Bronchial epithelial cell (primary cell): ENCODE data around the gene STAT4. TPM values are rescaled to one million over a fixed set of nuclear protein-coding genes. Genes with fewer than 3 reads are reported as not detected.

Source experiments
- DNase-seq: peaks from one replicate; pipeline ENCODE4 v3.0.0-alpha.2; 2010; ENCODE audit warnings: low read depth
- FAIRE-seq: peaks from 2 replicates; lab custom pipeline; 2011; peaks lifted over from hg19 to GRCh38; lab: Jason Lieb, UNC
- H3K27me3 ChIP-seq: 2 replicates; pipeline ENCODE4 v1.5.1; 2011; ENCODE audit warnings: low read length; ENCODE audit not compliant: control insufficient read depth, insufficient read depth
- H3K36me3 ChIP-seq: 2 replicates; pipeline ENCODE4 v1.5.1; 2011; ENCODE audit warnings: low read length; ENCODE audit not compliant: control insufficient read depth, insufficient read depth
- H3K4me3 ChIP-seq: 2 replicates; pipeline ENCODE4 v1.5.1; 2011; ENCODE audit warnings: mild to moderate bottlenecking, low read depth, low read length, control low read depth
- CTCF ChIP-seq: IDR thresholded peaks from 2 replicates; pipeline ENCODE4 v1.5.1; 2011; ENCODE audit warnings: mild to moderate bottlenecking, moderate library complexity, low read length, control low read depth, inconsistent platforms; ENCODE audit not compliant: insufficient read depth, severe bottlenecking
- total RNA-seq: library from RNA; depleted of rRNA; stranded (reverse); fragments of >200 nt; gene quantifications from 2 replicates; pipeline ENCODE4 v1.2.1, GENCODE V29; 2014

STAT4 gene
- total RNA-seq, 1 donor from 2014 or later, result 7.1 TPM

DNA sequence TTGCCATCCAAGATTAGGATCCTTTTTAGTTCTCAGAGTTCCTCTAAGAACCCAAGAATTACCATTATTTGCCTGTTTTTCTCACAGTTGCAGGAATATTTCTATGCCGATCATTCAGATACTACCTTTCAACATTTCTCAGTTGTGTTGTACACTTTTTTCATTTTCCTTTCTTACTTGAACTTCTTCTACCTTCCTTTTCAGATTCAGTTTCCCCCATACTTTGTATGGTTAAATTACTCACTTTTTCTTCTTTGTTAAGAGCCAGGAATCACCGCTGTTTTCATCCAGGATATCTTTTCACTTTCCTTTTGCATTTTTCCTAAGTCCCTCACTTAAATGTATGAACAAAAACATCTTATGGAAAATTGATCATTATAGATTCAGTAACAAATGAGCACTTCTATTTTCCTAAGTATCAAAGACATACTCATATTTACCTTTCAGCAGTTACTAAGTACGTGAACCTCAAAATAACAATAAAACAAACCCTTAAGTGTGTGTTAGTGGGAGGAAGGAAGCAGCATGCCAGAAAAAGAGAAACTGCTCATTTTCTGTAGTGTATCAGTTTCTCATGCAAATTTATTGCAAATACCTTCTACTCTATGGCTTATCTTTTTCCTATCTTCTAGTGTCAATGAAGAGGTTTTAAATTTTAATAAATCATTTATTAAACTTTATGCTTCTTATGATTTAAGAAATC is 72.5 kb downstream of the STAT4 start:
- no peak for TF ChIP-seq CTCF
- no peak overlapping the region for H3K4me3 ChIP-seq
- no peaks in the 10 kb centered on the region for H3K27me3 ChIP-seq
- no peaks in the 10 kb centered on the region for H3K36me3 ChIP-seq
- FAIRE-seq (no peak), DNase-seq (no peak)

DNA sequence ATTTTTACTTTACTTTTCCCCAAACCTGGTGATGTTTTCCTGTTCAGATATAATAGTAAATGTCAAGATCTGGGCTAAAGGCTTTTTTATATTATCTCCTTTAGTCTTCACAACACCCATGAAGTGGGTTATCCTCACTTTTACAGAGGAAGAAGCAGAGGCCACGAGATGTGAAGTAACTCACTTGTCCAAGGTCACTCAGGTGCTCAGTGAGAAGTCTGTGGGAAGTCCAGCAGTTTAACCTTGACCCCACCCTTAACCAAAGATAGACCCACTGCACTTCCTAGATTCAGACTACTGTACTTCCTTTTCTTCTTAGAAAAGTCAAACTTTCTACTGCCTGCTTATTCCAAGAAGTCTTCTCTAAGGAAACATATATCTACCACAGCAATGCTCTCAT is 80.5 kb downstream of the STAT4 start:
- DNase-seq (no peak), FAIRE-seq (no peak)
- TF ChIP-seq CTCF, result no peak
- no peaks in the 10 kb centered on the region for H3K36me3 ChIP-seq
- no peaks in the 10 kb centered on the region for H3K27me3 ChIP-seq
- H3K4me3 ChIP-seq, result no peak overlapping the region

- H3K4me3 ChIP-seq, result no peak overlapping the region
- no peaks in the 10 kb centered on the region for H3K27me3 ChIP-seq
- DNase-seq (no peak), FAIRE-seq (no peak)
- no peaks in the 10 kb centered on the region for H3K36me3 ChIP-seq
- no peak for TF ChIP-seq CTCF
These were observed 81.2 kb downstream of the STAT4 start for GRCh38 chr2:191069606-191070005.

GRCh38 chr2:191066919-191067233 is 83.9 kb downstream of the STAT4 start:
- no peak overlapping the region for H3K4me3 ChIP-seq
- FAIRE-seq (no peak), DNase-seq (no peak)
- TF ChIP-seq CTCF, result no peak
- H3K36me3 ChIP-seq, result peaks cover 1% of the 10 kb centered on the region
- no peaks in the 10 kb centered on the region for H3K27me3 ChIP-seq

- TF ChIP-seq CTCF, result no peak
- DNase-seq (no peak), FAIRE-seq (no peak)
- Histone ChIP-seq H3K36me3 (peaks cover 1% of the 10 kb centered on the region), H3K27me3 (no peaks in the 10 kb centered on the region), H3K4me3 (no peak overlapping the region)
These were observed 84.4 kb downstream of the STAT4 start for GRCh38 chr2:191066197-191066918.
